ACHN (cell line): ENCODE data around the gene PATE2.

ENCODE experiments used
- DNase-seq: peaks from one replicate; pipeline ENCODE4 v3.0.0-alpha.2; 2015
- in situ Hi-C: cut with HindIII; loops from 2 replicates; pipeline ENCODE4 v1.10.0; 2017; ENCODE audit warnings: low sequenced_read_pairs, low pct_ligation_motif_present, low pct_unique_long_range_greater_than_20kb

Gene PATE2

DNA sequence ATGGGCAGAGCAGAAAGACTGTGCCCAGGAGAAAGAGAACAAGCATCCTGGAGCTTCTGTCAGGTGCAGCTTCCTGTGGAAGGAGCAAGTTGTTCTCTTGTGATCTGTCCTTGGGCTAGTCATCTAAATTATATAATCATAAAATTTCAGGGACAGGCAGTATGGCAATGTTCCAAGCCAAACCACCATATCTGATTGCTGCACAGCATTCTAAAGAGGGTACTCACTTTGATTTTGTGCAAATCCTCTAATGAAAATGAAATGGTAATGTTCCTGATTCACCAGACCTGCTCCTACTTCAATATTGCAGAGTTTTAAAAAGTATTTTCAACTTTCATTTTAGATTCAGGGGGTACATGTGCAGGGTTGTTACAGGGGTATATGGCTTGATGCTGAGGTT lies at the start of gene PATE2:
Gene PATE2, minus strand, starts transcription at position 101 of the 400 bp plus-strand sequence. Its CDS starts 55 bp downstream, at position 46.
- in situ Hi-C loops: no loop called here
- DNase-seq: no peak

DNA sequence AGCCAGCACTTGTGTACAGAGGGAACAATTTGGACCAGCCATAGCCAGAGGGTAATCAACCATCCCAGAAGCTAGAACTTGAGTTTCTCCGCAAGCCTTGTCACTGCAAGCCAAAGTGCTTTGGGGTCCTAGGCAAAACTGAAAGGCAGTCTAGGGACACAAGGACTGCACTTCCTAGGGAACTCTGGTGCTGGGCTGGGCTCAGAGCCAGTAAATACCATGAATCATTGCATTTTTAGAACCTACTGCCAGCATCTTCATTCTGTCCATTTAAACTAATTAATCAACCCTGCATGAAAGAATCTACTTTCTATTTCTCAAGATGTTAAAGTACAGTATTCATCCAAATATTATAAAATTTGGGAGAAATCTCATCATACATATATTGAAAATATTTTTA lies 29.3 kb upstream of the PATE2 start:
- no peak for DNase-seq
- in situ Hi-C loops: no loop called here

DNA sequence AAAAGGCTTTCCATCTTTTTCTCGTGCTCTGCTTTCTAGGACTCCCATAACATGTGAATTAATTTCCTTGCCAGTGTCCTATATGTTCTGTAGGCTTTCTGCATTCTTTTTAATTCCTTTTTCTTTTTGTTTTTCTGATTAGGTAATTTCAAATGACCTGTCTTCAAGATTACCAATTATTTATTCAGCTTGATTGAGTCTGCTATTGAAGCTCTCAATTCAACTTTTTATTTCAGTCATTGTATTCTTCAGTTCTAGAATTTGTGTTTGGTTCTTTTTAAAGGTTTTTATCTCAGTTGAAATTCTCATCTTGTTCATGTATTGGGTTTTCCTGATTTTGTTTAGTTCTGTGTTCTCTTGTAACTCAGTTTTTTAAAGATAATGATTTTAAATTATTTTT lies 23.8 kb upstream of the PATE2 start:
- in situ Hi-C loops: no loop called here
- DNase-seq: no peak

DNA sequence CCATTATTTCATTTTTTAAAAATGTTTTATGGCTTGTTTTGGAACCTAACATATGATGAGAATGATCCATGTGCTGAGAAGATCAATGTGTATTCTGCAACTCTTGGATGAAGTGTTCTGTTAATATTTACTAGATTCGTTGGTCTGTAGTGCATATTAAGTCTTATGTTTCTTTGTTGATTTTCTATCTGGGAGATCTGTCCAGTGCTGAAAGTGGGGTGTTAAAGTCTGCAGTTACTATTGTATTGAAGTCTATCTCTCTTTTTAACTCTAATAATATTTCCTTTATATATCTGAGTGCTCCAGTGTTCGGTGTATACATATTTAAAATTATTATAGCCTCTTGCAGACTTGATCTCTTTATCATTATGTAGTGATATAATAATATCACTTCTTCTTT lies 21.2 kb upstream of the PATE2 start:
- no peak for DNase-seq
- in situ Hi-C loops: no loop called here

DNA sequence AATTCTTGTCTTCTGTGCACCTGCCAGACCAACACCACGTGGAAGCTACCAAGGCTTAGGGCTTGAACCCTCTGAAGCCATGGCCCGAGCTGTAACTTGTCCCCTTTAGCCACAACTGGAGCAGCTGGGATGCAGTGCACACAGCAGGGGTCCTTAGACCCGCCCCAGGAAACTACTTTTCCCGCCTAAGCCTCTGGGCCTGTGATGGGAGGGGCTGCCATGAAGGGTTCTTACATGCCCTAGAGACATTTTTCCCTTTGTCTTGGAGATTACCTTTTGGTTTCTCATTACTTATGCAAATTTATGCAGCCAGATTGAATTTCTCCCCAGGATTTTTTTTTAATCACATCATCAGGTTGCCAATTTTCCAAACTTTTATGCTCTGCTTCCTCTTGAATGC lies 19.0 kb upstream of the PATE2 start:
- no peak for DNase-seq
- in situ Hi-C loops: no loop called here

DNA sequence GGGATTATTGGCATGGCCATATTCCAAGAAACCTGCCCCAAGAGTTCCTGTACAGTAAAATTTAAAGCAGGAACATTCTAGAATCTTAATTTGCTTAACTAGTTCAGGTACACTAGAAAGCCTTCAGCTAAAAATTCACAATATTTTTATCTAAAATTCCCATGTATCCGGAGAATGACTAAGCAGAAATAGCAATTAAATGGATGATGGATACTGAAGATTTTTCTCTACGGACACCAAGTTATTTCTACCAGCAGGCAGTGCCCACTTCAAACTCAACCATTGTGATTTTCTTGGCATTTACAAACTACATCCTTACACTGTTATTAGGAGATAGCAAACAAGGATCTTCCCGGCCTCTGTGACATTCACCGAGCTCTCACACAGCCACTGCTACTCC lies 12.2 kb upstream of the PATE2 start:
- in situ Hi-C loops: no loop called here

DNA sequence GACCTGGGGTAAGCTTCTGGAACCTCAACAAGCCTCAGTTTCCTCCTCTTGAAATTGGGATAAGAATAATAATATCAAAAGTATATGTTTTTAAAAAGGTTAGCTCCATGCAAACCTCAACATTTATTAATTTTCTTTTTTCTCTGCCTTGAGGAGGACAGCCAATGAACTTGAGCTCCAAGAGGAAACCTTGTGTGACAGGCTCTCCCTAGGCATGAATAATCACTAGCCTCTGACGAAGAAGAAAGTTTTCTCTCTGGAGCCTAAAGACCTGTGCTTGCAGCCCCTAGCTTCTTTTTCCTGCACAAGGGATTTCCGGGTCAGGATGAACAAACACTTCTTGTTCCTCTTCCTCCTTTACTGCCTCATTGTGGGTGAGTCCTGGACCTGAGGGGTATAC lies 9.2 kb upstream of the PATE2 start, which contains the start of gene PATE3:
Gene PATE3, plus strand, starts transcription at position 301 of the 400 bp plus-strand sequence. Its CDS starts 25 bp downstream, at position 326.
- in situ Hi-C loops: no loop called here
- DNase-seq: no peak

More for the DNA sequence above, 12.2 kb upstream of the PATE2 start:
- no peak for DNase-seq

DNA sequence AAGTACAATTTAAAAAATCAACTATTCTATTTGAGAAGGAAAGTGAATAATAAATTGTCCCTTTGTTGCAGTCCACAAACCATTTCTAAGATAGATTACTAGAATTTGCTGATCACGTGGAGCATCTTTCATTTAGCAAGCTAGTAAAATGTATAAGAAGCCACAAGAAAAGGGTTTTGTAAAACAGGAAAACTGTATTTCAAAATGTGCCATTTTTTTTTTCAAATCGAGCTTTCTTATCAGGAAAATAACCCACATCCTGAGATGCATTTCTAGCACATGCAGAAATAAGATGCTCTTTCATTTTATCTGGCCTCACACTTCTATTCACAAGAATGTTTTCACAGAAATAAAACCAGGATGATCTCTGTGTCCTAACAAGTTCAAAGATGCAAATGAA lies 6.0 kb upstream of the PATE2 start:
- no peak for DNase-seq
- in situ Hi-C loops: no loop called here

DNA sequence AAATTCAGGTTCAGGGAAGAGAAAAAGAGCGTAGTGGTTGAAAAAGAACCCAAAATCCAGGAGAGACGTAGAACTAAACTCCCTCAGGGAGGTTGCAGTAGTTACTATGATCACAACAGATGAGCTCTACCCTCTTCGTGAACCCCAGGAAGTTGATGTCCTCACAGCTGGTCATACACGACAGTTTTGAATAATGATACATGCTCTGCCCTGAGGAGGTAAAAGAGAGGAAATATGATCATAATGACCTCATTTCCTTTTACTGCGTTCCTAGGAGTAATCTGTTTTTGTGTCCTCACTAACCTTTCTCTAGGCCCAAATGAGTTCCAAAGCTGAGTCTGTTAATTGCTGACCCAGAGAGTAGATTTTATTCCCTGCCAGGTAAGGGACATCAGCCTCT lies 1.3 kb downstream of the PATE2 start:
- in situ Hi-C loops: no loop called here
- no peak for DNase-seq

DNA sequence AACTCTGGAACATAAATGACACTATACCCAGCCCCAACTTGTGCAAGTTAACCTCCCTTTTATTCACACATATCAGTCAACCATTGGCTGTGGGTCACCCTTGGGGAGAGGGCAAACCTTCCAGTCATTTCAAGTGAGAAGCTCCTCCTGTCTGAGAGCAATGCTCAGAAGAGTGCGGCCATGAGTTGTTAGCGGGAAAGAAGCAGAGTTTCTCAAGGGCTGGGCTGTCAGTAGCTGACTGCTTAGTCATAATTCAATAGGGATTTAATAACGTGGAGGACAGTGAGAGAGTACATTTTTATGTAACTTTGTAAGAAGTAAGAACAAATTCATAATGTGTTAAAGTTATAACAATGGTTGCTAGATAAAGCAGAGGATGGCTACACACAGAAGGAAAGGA lies 5.1 kb downstream of the PATE2 start:
- in situ Hi-C loops: no loop called here
- no peak for DNase-seq

DNA sequence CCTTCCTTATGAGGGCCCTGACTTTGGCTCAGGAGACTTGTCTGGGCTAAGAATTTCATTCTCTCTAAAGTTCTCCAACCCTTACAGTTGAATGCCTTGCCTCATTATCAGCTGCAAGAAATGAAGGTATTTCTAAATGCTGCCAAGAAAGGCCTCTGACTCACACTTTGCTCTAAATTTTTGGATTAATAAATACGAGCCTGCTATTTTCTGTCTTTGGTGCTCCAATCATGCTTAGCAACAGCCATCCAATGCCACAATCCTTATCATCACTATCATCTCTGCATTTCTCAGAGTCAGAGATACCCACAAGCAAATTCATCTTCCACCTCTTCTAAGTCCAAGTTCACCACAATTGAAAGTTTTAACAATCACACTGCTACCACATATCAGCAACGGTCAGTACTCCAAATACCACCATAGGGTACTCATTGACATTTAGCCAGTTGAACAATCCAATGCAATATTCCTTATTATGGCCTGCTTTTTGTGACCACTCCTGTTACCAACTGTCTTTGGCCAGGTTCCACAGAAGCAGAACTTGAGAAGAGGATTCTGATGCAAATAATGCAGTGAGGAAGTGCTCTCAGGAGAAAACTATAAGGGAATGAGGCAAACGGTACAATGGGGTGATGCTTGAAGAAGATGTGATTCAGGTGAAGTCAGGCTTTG lies 5.7 kb downstream of the PATE2 start:
- no peak for DNase-seq
- in situ Hi-C loops: no loop called here

DNA sequence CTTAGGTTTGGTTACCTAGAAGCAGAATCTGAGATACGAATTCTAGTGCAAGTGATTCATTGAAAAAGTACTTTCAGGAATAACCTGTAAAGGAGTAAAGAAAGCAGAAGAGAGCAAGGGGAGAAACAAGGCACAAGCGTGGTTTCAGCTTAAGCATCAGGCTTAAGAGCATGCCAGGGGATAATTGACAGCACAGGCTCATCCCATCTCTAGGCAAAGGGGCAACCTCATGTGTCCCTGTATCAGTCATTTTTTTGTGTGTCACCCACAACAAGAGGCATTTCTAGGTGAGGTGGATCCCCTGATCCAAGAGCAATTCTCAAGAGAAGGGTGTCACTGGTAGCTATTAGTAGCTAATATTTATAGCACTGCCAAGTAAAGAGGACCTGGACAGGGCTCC lies 8.0 kb downstream of the PATE2 start:
- in situ Hi-C loops: no loop called here
- no peak for DNase-seq

DNA sequence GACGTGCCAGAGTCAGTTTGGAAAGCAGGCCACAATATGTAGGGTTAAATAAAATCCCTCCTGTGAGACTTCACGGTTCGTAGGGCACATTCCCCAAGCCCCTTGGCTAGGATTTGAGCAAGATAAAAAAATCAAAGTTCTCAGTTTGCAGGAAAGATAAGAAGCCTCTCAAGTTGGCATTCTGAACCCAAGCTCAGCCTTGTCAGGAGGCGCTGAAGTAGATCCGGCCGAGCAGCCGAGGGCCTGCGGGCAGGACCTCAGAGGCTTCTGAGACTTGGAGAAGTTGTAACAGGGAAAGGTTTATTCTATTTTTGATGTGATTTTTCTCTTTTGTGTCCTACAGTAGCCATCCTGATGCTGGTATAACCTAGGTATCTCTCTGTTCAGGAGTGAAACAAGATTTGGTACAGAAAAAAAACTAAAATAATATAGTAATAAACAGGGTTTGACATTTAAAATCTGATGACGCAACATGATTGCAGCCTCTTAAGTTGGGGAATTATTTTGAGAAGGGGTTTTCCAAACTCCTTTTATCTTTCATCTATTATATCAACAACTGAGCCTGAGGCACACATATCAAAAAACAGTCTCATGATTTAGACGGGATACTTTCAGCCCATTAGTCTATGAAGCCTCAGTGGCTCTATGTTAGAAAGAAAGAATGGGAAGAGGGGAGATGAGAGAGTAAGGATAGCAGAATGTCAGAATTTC lies 10.1 kb downstream of the PATE2 start:
- no peak for DNase-seq
- in situ Hi-C loops: no loop called here

DNA sequence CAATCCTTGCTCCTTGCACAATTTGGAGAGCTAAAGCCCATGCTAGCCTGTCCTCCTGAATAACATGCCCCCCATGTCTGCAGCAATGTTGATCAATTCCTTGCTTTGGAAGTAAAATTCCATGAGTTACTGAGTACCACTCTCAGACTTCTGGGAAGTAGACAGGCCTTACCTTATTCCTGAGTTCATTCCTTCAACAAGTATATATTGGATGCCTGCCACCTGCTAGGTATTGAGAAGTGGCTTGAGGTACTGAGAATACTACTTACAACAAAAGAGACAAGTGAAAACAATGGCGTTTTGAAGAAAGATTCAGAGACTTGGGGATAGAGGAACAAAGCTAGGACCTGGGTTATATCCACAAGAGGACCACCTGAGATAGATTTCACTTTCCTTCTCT lies 12.4 kb downstream of the PATE2 start:
- no peak for DNase-seq
- in situ Hi-C loops: no loop called here

DNA sequence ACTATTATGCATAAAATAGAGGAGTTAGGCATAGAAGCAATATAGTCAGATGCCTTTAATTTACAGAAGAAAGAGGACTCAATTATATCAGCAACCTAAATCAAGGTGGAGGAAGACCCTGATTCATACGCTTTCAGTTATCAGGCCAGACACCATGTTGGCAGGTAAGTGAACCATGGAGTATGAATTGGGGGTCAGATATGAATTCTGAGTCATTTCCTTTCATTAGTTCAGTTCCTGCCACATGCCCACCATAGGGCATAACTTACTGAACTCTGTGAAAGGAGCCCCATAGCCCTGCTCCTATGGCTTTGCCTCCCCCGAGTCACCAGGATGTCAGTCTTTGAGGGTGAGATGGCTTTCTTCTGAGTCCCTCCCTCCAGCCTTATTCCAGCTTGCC lies 15.1 kb downstream of the PATE2 start:
- no peak for DNase-seq
- in situ Hi-C loops: no loop called here

DNA sequence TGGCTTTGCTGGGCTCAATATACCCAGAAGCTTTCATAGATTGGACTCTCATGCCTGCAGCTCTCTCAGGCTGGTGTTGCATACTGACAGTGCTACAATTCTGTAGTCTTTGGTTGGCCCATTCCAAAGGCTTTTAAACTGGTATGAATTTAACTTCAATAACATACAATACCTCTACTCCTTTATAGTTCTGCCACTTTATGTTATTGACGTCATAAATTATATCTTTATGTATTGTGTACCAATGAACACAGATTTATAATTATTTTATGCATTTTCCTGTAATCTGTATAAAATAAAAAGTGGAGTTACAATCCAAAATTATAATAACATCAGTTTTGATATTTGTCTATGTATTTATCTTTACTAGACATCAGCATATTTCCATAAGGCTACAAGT lies 16.2 kb downstream of the PATE2 start:
- in situ Hi-C loops: no loop called here
- no peak for DNase-seq

DNA sequence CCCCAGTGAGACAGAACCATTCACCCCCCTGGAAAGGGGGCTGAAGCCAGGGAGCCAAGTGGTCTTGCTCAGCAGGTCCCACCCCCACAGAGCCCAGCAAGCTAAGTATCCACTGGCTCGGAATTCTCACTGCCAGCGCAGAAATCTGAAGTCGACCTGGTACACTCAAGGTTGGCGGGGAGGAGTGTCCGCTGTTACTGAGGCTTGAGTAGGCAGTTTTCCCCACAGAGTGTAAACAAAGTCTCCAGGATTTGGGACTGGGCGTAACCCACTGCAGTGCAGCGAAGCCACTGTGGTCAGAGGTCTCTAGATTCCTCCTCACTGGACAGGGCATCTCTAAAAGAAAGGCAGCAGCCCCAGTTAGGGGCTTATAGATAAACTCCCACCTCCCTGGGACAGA lies 22.6 kb downstream of the PATE2 start:
- no peak for DNase-seq
- in situ Hi-C loops: no loop called here

DNA sequence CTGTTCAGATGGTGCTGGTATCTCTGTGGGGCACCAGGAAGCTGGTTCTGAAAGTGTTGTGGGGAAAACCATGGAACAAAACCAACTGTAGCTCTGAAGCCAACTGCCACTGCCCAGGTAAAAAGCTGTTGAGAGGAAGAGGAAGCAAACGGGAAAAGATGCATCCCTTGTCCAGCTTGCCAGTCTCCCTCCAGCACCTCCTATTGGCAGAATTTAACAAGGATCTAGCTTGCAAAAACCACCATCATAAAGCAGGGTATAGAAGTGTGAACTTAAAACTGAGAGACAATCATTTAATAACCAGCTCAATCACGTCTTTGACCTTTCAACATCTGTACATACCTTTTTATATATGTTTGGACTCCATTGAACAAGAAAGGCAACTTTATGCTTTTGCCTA lies 28.0 kb downstream of the PATE2 start:
- DNase-seq: no peak
- in situ Hi-C loops: no loop called here

DNA sequence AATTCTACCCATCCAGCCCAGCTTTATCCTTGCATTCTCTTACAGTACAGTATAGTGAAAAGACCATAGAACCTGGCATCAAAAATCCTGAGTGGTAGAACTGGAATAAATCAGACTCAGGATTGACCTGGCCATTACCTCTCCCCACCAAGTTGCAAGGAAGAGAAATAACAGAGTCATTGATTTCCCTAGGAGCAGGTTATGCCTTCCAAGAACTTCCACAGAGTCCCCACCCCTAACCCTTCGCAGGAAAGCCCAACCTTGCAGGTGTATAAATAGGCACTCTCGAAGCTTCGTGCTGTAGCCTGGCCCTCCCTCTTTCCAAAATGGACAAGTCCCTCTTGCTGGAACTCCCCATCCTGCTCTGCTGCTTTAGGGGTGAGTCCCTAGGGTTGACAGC lies 32.6 kb downstream of the PATE2 start, which contains the start of gene PATE1:
Gene PATE1, plus strand, starts transcription at position 301 of the 400 bp plus-strand sequence. Its CDS starts 26 bp downstream, at position 327.
- in situ Hi-C loops: no loop called here
- no peak for DNase-seq

DNA sequence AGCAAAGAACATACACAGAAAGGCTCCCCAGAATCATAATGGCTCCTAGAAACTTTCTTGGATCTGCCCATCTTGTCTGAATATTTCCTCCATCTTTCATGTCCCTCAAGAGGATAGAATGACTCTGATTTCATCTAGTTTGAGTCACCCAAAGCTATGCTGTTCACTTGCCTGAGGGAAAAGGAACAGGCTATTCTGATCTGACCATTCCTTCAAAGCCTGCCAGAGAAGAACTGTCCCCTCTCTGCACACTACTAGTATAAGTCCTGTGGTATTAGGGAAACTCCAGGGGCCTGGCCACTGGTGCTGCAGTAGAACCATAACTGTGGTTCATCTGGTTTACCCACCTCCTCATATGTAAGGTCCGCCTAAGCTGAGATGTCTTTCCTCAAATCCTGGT lies 34.9 kb downstream of the PATE2 start:
- in situ Hi-C loops: no loop called here
- DNase-seq: no peak
